Testis (tissue), 2 donors: ENCODE results near the gene ARL4D.

Experiments
- POLR2A ChIP-seq: fragments of 450-650 bp; IDR thresholded peaks from one replicate; pipeline ENCODE4 v1.6.1; 2017; ENCODE audit warnings: antibody characterized with exemption, mild to moderate bottlenecking, moderate library complexity
- TF ChIP-seq, protein P1 (sequence below), 3 experiments: fragments of 450-650 bp in 2 of 3; fragments of 200-600 bp in 1 of 3; sonication (generic) in 1 of 3; IDR thresholded peaks; one replicate each; pipeline ENCODE4 v1.5.1; 2016 to 2019; ENCODE audit warnings: antibody characterized with exemption in 3 of 3, mild to moderate bottlenecking in 2 of 3, moderate library complexity in 1 of 3

DNA sequence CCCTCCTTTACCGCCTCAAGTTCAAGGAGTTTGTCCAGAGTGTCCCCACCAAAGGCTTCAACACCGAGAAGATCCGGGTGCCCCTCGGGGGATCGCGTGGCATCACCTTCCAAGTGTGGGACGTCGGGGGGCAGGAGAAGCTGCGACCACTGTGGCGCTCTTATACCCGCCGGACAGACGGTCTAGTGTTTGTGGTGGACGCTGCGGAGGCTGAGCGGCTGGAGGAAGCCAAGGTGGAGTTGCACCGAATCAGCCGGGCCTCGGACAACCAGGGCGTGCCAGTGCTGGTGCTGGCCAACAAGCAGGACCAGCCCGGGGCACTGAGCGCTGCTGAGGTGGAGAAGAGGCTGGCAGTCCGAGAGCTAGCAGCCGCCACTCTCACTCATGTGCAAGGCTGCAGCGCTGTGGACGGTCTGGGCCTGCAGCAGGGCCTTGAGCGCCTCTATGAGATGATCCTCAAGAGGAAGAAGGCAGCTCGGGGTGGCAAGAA, 1.1 kb downstream of the ARL4D start:
- TF ChIP-seq, protein P1, sequence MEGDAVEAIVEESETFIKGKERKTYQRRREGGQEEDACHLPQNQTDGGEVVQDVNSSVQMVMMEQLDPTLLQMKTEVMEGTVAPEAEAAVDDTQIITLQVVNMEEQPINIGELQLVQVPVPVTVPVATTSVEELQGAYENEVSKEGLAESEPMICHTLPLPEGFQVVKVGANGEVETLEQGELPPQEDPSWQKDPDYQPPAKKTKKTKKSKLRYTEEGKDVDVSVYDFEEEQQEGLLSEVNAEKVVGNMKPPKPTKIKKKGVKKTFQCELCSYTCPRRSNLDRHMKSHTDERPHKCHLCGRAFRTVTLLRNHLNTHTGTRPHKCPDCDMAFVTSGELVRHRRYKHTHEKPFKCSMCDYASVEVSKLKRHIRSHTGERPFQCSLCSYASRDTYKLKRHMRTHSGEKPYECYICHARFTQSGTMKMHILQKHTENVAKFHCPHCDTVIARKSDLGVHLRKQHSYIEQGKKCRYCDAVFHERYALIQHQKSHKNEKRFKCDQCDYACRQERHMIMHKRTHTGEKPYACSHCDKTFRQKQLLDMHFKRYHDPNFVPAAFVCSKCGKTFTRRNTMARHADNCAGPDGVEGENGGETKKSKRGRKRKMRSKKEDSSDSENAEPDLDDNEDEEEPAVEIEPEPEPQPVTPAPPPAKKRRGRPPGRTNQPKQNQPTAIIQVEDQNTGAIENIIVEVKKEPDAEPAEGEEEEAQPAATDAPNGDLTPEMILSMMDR (IDR thresholded peaks at IDR 0.05): no peak
- TF ChIP-seq POLR2A: no peak
